Activated T-helper 1 cell treated with Interleukin-2 at 50 U/mL for 16 hours (primary cell): ENCODE measurements around the gene CEP170B.
"Not testable (repeated sequence)": the region's sequence is repeated elsewhere in the genome, so short reads cannot be mapped to it uniquely, and the experiment has no call there.

Experiments
- DNase-seq: peaks from one replicate; pipeline ENCODE4 v3.0.0-alpha.2; 2020; ENCODE audit warnings: low read depth

The CEP170B gene

DNA sequence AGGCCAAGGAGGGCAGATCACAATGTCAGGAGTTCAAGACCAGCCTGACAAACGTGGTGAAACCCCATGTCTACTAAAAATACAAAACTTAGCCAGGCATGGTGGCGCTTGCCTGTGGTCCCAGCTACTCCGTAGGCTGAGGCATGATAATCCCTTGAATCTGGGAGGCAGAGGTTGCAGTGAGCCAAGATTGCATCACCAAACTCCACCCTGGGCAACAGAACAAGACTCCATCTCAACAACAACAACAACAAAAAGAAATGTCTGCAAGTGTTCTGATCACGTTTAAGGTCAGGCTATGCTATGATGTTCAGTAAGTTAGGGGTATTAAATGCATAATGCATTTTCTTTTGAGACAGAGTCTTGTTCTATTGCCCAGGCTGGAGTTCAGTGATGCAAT lies 52.9 kb downstream of the CEP170B start:
- DNase-seq: no peak

DNA sequence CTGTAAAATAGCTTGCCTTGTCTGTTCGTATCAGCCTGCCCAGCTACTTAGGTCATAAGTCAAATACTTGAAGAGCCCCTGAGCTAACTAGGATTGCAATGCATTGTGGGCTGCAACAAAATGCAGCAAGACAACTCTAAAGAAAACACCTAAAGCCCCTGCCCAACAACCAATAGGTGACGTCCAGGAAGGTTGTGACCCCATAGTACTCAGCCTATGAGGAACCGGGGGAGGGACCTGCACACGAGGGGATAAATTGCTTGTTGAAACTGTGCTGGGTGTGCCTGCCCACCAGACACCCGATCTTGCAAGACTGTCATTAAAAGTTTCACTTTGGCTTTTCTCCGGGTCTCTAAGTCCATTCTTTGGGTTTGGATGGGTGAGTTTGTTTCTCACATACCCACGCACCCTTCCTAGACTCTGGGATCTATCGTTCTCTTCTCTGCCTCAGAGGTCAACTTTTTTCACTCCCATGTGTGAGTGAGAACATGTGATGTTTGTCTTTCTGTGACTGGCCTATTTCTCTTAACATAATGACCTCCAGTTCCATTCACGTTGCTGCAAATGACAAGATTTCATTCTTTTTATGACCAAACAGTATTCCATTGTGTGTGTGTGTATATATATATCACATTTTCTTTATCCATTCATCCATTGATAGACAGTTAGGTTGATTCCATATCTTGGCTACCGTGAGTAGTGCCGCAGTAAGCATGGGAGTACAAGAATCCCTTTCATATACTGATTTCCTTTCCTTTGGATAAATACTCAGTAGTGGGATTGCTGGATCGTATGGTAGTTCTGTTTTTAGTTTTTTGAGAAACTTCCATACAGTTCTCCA lies 54.3 kb downstream of the CEP170B start:
- not testable (repeated sequence) for DNase-seq

DNA sequence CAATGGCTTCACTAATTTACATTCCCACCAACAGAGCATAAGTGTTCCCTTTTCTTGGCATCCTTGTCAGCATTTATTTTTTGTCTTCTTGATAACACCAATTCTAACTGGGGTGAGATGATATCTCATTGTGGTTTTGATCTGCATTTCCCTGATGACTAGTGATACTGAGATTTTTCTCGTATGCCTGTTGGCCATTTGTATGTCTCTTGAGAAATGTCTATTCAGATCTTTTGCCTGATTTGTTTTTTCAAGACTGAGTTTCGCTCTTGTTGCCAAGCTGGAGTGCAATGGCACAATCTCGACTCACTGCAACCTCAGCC lies 54.9 kb downstream of the CEP170B start:
- no peak for DNase-seq

DNA sequence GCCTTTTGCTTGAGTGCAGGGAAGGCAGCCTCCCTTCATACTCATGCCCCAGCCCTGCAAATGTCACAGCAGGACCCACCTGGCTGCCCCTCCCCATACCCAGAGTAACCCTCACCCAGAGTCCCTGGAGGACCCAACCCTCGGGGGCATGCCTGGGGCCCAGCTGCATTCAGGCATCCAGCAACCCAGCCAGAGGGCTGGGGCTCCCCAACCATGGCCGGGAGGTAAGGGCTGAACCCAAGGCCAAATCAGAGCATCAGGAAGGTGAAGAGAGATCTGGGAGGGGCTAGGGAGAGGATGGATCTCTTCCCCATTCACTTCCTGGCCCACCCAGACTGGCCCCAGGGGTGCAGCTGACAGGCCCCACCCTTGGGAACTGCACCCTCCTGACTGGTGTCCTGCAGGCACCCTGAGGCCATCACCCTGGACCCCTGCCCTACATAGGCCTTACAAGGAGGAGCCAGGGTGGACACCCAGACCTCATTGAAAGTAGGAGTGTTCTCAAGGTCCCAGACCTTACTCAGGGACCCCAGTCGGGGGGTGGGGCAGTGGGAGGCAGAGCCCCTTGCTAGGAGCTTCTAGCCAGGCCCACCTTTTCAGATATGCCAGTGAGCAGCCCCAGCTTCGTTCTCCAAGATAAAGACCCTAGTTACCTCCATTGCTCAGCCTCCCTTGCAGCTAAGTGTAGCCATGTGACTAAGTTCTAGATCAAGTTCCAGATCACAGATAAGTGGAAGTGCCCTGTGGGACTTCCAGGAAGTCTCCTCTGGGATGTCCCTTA lies 58.8 kb downstream of the CEP170B start:
- DNase-seq: no peak

DNA sequence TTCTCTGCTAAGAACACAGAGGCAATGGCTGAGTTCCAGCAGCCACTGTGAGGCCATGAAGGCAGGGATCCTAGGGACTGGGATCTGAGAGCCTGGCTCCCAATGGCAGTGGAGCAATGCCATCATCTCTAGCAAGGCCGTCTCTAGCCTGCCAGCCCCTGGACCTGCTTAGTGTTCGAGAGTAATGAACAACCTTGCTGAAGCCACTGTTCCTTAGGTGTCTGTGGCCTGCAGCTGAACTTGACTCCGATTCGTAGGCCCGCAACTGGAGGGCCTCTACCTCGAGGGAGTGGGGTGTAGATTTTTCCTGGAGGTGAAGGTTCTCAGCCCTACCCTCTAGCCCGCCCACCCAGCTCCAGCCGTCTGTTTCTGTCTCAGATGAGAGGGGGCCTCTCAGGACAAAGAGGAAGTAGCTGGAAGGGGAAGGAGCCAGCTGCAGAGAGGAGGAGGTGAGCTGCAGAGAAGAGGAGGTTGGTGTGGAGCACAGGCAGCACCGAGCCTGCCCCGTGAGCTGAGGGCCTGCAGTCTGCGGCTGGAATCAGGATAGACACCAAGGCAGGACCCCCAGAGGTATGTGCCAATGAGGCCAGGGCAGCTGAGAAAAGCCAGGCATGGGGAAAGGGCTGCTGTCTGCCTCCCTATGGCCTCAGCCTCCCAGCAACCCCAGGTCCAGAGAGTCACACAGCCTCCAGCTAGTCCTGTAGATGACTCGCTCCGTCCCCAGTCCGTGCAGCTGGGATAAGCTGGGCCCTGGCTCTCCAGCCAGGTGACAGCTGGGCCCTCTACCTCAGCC lies 59.5 kb downstream of the CEP170B start, which contains the start of gene PLD4:
PLD4 (plus strand) TSS at position 459 of the 793 bp plus-strand sequence. CDS start 2,262 bp downstream, outside the sequence.
- DNase-seq: no peak

DNA sequence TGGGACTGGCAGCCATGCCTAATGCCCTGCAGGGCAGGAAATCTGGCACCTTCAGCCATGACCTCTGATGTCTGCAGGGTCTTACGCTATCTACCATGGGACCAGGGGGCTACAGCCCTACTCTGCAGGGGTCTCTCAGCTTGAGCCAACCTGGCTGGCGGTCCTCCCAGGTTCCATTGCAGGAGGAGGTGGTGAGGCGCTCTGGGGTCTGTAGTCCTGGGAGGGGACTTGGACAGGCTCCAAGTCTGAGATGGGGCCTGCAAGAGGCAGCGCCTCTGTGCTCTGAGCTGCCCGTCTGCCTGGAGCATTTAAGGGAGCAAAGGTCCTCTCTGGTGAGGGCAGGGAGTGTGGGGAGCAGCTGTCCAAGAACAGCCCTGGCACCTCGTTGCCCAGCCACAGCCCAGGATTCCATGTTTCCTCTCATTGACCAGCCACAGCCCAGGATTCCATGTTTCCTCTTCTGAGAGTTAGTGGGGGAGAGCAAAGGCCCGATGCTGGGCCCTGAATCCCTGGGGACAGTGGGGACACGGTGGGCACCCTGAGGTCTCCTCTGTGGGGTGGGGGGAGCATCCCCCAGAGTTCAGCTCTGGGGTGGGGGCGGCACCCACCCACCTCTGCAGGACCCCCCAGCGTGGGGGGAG lies 60.3 kb downstream of the CEP170B start:
- no peak for DNase-seq

DNA sequence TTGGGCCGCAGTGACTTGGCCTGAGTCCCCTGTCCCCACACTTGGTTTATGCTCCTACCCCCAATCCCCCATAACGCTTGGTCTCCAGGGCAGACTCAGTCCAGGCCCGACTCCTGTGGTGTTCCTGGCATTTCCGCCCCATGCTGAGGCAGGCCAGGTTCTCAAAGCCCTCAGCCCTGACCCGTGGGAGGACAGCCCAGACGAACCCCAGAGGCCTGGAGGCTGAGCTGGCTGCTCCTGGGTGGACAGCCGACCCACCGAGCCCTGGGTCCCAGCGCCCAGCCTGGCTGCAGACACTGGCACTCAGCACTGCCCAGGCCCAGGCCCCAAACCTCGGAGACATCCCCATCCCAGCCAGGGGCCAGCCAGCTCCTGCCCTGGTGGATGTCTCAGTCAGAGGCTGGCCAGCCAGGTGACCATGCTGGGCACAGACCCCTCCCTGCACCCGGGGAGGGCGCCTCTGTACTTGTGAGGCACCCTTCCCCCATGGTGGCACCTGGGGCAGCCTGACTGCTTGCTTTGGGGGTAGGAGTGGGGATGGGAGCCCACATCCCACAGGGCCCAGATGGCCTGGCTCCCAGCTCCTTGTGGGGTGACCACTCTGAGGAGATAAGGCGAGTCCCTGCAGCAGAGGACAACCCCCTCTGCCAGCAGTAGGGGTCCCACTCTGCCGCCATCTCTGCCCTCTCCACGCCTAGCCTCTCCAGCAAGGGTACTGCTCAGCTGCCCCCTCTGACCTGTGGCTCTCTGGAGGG lies 61.0 kb downstream of the CEP170B start:
- no peak for DNase-seq

DNA sequence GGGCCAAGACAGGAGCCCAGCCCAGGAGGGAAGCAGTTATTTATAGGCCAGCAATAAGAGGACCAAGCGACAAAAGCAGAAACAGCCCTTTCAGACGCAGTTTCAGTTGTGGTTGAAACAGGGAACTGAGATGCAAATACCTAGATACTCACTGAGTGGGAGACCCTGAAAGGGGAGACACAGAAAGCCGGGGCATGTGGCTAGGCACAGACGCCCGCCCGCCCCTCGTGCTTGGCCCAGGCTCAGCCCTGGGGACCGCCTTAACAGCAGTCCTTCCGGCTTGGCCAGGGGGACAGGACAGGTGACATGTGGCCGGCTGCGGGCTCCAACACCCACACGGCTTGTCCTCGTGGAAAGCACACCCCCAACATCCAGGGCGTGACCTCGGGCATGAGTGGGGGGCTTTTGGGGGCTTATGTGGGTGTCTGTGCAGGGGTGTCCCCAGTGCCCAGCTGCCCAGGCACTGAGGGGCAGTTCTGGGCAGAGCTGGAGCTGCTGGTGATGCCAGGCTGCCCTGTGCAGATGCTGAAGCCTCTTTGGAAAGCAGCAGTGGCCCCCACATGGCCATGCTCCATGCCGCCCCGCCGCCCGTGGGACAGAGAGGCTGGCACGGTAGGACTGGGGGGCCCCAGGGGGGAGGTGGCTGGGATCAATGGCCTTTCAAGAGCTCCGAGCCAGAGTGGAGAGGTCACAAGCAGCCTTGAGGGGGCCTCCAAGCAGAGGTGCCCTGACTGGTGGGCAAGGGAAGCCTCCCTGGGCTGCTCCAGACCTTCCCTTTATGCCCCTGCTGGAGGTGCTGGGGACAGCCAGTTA lies 61.8 kb downstream of the CEP170B start:
- no peak for DNase-seq

DNA sequence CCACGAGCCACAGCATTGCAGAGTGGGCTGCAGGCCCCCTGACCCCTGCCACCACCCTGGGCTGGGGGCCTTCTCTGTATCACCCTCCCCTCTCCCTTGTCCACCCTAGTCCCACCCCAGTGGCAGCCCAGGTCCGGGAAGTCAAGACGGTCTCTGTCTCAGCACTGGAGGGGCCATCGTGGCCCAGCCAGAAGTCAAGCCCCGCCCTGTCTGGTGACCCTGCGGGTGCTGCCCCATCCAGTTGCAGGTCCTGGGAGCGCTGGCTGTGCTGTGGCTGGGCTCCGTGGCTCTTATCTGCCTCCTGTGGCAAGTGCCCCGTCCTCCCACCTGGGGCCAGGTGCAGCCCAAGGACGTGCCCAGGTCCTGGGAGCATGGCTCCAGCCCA lies 62.4 kb downstream of the CEP170B start:
- DNase-seq: no peak

DNA sequence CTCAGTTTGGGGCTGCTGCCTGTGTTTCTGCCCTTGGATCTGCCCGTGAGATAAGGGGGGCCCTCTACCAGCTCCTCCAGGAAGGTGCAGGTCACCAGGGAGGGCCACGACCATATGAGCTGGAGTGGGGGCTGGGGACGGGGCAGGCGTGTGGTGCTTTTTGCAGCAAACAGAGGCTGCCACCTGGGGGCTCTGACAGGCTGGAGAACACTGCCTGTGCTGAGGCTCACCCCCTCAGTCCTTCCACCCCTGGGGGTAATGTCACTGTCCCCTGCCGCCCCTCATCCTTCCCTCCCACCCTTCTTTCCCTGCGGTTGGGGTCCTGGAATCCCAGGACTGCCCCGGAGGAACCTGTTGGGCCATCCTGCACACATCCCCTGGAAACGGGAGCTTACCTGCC lies 62.8 kb downstream of the CEP170B start:
- no peak for DNase-seq

DNA sequence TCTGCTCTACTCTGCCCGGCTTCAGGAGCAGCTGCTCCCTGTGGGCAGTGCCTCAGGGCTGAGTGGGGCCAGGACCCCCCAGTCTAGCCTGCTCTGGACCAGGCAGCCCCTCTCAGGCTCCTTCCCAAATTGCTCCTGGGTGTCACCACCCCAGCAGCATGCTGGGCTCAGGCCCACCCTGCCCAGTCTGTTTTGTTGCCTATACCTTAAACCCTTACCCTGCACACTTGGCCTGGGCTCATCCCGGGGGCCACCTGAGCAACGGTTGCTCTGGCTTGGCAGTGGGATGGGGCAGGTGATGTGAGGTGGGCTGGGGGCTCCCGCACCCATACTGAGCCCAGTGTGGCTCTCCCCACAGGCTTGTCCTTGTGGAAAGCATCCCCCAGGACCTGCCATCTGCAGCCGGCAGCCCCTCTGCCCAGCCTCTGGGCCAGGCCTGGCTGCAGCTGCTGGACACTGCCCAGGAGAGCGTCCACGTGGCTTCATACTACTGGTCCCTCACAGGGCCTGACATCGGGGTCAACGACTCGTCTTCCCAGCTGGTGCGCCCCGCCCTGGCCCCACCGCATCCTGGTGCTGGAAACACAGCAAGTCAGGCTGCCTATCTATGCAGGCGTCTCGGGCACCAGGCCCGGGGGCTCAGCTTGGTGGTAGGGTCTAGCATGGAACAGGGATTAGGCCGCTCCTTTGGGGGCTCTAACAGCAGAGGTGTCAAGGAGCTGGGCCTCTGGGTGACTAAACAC lies 63.5 kb downstream of the CEP170B start:
- DNase-seq: no peak

DNA sequence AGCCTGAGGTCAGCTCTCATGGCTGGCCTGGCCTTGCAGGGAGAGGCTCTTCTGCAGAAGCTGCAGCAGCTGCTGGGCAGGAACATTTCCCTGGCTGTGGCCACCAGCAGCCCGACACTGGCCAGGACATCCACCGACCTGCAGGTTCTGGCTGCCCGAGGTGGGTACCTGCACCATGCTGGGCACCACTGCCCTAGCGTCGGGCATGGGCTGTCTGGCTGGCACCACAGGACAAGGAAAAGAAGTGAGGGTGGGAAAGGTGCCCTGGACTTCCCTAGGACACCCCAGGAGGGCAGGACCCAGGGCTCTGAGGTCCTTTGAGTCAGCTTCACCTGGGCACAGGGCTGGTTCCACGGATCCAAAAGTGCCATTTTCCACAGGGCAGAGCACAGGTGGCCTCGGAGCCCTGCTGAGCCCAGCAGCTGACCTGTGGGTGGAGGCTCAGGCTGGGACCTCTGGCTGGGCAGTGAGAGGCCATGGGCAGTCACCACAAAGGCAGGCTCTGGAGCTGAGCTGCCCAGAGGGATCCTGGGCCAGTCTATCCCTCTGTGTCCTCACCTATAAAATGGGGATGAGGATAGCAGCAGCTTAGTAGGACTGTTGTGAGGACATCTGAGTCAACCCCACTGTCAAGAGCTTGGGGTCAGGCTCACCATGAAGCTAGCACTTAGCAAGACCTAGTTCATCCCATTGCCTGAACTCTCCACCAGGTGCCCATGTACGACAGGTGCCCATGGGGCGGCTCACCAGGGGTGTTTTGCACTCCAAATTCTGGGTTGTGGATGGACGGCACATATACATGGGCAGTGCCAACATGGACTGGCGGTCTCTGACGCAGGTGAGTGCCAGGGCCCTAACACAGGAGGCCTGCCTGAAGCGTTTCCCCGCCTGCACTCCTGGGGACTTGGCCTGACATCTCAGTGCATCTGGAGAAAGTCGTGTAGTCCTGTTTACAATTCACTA lies 64.5 kb downstream of the CEP170B start:
- no peak for DNase-seq

DNA sequence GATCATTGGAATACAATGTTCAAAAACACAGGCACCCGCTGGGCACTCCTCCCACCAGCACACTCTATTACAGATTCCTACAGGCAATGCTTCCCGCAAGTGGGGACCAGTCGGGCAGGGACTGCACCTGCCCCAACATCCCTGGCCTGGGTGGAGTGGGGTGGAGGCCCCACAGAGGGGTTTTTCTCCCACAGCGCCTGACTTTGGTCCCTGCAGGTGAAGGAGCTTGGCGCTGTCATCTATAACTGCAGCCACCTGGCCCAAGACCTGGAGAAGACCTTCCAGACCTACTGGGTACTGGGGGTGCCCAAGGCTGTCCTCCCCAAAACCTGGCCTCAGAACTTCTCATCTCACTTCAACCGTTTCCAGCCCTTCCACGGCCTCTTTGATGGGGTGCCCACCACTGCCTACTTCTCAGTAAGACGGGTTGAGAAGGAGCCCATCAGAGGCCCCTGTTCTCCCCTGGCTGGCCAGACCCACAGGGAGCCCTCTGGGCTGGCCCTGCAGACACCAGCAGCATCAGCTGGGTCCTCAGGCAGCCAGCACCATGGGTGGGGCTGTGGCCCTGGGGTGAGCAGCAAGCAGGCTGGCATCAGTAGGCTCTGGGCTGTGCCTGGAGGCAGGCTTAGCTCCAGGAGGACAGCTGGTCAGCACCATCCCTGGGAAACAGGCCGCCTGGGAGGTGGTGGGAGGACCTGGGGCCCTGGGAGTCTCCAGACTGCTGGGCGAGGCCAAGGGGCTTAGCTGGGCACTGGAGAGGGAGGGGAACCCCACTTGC lies 65.6 kb downstream of the CEP170B start:
- DNase-seq: no peak

DNA sequence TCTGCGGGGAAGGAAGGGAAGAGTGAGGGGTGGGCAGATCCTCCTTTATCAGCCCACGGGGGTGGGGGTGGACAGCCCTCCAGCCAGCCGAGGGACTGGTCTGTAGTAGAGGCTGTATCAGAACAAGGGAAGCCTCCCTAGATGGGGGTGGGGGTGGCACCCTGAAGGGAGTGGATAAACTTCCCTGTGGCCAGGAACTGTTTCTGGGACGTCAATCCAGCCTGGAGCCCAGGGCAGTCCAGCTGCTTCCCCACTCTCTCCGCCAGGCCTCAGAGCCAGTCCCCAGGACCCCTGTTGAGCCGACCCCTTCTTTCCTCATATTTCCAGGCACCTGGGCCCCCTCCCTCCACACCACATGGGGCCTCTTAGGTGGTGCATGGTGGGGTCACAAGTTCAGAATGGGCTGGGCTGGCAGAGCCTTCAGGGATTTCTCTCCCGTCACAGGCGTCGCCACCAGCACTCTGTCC lies 66.3 kb downstream of the CEP170B start:
- DNase-seq: no peak

DNA sequence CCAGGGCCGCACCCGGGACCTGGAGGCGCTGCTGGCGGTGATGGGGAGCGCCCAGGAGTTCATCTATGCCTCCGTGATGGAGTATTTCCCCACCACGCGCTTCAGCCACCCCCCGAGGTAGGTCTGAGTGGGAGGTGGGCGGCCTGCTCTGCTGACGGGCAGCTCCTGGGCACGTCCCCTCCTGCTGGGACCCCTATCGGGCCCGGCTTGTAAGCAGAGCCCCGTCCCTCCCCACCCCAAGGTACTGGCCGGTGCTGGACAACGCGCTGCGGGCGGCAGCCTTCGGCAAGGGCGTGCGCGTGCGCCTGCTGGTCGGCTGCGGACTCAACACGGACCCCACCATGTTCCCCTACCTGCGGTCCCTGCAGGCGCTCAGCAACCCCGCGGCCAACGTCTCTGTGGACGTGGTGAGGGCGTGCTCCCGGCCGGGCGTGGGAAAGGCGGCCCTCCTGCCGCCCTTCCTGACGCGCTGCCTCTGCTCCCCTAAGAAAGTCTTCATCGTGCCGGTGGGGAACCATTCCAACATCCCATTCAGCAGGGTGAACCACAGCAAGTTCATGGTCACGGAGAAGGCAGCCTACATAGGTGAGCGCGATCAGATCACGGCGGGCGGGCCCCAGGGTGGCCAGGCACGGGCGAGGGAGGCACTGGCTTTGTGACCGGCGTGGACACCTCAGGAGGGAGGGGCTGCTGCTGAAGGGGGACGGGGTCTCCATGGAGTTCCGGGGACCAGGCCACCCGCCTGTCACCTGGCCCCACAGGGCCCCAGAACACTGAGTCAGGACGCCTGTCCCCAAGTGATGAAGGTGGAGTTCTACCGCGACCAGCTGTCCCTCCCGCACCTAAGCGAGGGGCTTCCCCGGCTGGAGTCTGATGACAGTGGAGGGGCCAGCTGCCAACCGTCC lies 67.0 kb downstream of the CEP170B start:
- DNase-seq: no peak
